Measurements from ENCODE around the gene CLEC2L.
"Not testable (repeated sequence)": the region's sequence is repeated elsewhere in the genome, so short reads cannot be mapped to it uniquely, and the experiment has no call there.

Gene CLEC2L

GRCh38 chr7:139523968-139524815, 707 bp downstream of the CLEC2L start:
- DNase-seq: no peak

DNA sequence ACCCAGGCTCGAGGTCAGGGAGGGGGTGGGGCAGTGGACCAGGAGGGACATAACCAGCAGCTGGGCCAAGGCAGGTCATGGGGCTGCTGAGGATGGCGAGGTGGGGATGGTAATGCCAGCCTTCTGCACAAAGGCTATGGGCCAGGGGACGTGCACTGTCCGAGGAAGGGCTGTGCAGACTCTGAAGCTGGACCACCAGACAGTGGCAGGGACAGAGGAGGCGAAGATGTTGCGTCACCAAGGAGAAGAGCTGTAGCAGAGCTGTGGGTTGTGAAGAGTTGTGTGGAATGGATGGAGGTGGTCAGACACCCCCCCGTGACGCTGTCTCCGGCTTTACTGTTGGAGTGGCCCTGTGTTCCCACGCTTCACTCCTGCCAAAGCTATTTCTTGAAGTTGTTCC, 1.8 kb downstream of the CLEC2L start:
- DNase-seq: no peak

DNA sequence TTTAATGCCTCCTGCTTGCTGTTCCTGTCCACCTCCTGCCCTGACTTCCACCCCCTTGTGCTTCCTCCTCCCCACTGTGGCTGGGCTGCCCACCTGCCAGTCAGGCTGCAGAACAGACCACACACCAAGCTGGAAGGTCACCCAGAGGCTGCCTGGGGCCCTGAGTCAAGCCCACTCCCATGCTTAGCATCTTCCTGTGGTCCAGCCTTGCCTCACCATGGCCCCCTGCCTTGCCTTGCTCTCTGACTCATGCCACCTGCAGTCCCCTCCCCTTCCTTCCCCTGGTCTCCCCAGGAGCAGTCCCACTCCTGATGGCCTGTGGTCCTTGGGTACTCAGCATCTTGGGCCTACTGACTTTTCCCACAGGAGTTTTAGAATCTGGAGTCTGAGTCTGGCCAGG, 2.3 kb downstream of the CLEC2L start:
- DNase-seq: no peak

DNA sequence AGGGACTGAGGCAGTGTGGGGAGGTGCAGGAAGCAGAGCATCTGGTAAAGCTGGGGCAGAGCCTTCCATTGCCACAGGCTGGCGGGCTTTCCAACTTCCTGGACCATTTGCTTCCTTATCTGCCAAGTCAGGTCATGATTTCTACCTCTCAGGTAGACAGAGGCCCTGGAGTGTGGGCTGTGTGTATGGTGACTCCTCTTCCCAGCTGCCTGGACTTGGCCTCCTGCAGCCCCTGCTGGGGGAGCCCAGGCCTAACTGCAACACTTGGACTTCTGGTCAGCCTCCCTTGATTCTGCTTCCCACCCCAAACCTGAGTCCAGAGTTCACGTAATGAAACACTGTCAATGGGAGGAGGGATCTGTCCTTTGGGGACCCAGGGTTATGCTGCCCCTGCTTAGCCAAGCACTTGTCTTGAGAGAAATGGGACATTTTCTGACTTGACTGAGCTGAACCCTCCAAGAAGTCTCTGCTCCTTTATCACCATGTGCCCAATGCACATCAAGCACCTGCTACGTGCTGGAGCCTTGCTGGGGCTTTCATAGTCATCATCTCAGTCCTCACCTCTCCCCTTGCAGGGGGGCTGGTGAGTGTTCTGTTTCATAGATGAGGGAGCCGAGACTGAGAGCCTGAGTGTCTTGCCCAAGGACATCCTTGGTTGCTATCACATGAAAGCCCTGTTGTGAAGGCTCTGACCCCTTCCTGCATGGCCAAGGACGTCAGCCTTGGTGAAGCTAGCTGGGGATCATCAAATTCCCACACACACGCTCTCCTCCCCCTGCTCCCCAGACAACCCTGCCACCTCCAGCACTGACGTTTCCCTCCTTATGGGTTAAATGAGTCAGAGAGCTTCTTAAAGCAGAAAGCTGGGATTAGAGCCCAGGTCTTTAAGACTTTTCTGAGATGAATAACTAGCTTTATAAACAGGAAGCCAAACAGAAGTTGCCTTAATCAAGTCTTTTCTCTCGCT, 3.4 kb downstream of the CLEC2L start:
- DNase-seq: no peak

DNA sequence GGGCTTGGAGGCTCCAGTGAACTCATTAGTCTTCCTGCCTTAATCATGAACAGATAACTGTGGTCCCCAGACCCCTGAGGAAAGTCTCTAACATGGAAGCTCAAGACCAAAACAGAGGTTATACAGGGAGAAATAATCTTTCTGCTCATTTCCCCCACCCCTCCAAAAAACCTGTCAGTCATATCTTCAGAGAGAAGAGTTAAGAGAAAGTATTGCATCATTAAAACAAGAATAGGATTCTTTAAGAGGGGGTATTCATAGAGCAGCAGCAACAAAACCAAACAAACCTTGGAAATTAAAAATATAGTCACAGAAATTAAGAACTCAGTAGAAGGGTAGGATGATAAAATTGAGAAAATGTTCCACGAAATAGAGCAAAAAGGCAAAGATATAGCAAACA, 7.6 kb downstream of the CLEC2L start:
- DNase-seq: no peak

DNA sequence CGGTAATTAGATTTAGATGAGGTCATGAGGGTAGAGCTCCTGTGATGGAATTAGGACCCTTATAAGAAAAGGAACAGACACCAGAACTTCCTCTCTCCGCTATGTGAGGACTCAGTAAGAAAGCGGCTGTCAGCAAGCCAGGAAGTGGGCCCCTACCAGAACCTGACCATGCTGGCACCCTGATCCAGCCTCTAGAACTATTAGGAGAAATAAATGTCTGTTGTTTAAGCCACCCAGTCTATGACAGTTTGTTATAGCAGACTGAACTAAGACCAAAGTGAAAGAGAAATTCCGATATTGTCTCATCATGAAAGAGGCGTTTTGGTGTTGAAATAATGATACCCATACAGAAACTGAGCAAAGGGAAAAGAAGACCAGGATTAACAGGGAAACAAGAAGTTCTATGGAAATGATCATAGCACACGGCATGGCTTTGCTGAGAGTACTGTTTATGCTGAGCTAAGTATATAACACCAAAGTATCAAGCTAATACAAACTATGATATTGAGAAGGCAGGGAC, 9.2 kb downstream of the CLEC2L start:
- no peak for DNase-seq

DNA sequence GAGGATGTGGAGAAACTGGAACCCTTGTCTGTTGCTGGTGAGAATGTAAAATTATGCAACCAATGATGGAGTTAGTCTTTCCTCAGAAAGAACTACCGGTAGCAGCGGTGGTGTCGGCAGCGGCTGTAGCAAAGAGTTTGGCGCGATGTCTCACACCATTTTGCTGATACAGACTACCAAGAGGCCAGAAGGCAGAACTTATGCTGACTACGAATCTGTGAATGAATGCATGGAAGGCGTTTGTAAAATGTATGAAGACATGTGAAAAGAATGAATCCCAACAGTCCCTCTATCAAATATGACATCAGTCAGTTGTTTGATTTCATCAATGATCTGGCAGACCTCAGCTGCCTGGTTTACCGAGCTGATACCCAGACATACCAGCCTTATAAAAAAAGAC, 10.6 kb downstream of the CLEC2L start:
- DNase-seq: no peak

DNA sequence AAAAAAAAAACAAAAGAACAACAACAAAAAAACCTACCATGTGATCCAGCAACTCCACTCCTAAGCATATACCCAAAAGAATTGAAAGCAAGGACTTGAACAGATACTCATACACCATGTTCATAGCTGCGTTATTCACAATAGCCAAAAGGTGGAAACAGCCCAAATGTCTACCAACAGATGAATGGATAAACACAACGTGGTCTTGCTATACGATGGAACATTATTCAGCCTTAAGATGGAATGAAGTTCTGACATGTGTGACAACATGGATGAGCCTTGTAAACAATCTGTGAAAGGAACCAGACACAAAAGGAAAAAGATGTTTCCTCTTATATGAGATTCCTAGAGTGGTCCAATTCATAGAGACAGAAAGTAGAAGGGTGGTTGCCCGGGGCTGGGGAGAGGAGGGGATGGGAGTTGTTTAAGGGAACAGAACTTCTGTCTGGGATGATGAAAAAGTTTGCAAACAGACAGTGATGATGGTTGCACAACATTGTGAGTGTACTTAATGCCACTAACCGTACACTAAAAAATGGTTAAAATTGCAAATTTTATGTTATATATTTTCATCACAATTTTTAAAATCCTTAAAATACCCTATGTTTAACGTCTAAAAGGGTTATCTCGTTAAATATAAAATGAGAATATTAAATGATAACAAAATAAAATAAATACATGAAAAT, 11.6 kb downstream of the CLEC2L start:
- DNase-seq: no peak

DNA sequence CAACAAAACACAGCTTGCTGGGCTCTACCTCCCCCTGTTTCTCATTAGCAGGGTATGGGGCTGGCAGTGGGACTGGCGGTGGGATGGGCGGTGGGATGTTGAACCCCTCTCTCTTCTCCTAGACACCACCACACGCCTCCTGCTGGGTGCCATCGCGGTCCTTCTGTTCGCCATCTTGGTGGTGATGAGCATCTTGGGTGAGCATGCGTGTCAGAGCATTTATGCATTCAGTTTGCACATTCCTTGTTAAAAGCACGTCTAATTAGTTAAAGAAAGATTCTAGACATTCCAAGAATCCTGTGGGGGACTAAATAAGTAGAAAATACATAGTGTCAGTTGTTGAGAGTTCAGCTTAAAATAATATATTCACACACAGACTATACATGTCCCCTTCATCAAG, 12.7 kb downstream of the CLEC2L start:
- DNase-seq: no peak

DNA sequence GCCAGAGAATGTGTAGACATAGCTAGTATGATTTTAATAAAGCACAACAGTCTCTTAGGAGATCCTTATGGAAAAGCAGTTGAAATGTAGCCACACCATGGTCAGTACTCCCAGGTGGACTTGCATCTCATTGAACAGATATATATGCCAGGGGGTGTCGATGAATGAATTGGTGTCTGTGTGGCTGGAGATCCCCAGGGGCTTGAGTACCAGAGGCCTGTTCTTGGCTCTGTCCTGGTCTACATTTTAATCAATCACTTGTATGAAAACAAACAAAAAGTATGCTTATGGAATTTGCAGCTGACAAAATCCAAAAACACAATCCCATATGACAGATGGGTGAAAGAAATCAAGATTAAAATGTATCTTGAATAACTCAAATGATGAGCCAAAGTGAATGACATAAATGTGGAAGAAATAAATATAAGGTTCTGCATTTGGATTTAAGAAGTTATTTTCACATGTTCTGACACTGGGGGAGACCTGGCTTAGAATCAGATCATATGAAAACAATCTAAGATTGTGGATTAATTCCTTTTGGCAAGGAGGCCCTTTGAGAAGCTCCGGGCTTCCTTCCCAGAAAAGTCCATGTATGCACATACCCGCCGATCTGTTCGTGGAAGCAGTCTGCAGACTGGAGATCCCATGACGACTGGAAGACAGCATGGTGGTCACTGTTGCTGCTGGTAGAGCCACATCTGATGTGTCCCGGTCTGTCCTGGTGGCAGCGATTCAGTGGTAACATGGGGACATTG, 15.6 kb downstream of the CLEC2L start:
- DNase-seq: no peak

- DNase-seq: no peak
Observed at GRCh38 chr7:139540203-139540602, 16.7 kb downstream of the CLEC2L start.

GRCh38 chr7:139541600-139542307, 18.3 kb downstream of the CLEC2L start:
- no peak for DNase-seq

DNA sequence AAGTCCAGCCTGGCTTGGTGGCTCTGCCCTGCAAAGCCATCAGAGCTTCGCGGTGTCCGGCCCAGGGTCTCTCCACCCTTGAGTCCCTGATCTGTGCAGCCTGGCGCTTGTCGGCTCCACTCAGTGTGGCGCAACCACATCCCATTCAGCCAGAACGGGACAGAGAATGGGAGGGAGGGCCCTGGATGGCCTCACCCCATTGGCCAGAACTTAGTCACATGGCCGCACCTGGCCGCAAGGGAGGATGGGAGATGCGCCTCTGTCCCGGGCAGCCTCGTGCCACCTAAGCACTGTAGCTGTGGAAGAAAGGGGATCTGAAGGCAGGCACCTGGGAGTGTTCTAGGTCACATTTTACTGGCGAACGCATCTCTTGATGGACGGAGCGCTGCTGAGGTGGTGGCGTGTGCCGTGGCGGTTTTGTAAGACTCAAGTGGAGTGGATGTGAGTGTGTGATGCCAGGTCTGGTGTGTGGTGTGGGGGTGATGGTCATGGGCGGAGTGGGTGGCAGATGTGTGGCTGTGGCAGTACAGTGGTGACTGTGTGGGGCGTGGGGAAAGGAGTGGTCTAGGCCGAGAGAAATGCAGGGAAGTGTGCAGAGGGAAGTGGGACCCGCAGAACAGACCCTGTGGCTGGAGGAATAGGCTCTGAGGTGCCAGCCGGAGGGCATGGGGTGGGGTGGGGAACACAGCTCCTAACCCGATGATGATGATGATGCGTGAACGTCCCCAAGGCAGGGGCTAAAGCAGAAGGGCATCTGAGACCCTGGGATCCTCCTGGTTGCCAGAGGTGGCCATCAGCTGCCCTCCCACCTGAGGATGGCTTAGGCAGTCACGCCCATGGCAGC, 19.0 kb downstream of the CLEC2L start:
- DNase-seq: no peak

DNA sequence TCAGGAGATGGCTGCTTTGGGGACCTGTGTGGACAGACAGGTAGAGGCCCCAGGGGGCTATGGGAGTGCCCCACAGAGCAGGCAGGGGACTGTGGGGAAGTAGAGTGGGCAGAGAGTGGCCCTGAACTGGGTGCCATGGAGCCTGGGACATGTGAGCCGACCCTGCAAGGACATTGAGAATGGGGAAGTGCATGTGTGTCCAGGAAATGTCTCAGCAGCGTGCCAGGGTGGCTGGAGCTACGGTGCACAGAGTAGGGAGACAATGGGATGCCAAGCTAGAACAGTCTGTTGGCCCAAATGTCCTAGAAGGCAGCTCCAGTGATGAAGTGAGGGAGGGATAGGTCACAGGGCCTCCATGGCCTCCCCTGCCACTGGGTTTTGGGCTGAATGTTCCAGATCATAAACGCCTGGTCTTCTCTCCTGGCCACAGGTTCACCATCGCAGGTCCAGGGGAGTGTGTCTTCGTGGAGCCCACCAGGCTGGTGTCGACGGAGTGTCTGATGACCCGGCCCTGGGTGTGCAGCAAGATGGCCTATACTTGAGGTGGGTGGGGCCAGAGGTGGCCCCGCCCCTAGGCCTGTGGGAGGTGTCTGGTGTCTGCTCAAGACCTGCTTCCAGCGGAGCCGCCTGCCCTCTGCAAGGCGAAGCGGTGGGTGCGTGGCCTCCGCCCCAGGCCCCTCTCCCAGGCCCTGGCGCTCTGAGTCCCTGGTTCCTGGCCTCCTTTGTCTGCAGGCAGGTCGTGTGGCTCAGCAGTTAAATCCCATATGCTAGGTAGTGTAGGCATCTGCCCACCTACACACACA, 20.5 kb downstream of the CLEC2L start:
- DNase-seq: peak in 1 of 2 donors; percentile 24

DNA sequence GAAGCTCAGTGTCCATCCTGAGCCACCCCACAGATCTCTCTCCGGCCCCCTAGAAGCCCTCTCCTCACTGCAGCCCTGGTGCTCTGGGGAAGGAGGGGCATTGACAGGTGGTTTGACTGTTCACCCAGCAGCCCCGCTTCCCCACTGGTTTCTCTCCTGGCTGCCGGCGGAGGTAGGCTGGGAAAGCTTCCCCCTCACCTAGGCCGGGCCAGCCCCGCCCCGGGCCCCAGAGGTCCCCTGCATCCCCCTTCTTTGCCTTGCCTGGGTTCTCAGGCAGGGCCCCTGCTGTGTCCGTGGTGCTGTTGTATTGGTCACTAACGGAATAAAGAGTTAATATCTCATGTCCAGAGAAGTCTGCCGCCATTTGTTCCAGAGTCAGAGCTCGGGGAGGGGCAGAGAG, 21.2 kb downstream of the CLEC2L start:
- DNase-seq: no peak

- no peak for DNase-seq
Observed at GRCh38 chr7:139548302-139549028, 25.0 kb downstream of the CLEC2L start.

- not testable (repeated sequence) for DNase-seq
Observed at GRCh38 chr7:139553991-139554700, 30.7 kb downstream of the CLEC2L start.

- no peak for DNase-seq
Observed at GRCh38 chr7:139557857-139558581, 34.5 kb downstream of the CLEC2L start.
